Measurements from ENCODE around the gene MPND.
"Not testable (repeated sequence)": the region's sequence is repeated elsewhere in the genome, so short reads cannot be mapped to it uniquely, and the experiment has no call there.

Gene MPND

GRCh38 chr19:4346020-4346383, 2.6 kb downstream of the MPND start:
- DNase-seq (ENCODE audit: low spot score) (no peak), FAIRE-seq (no peak)

GRCh38 chr19:4347521-4347920, 4.2 kb downstream of the MPND start:
- no peak for FAIRE-seq
- no peak for DNase-seq (ENCODE audit: low spot score)

- DNase-seq (ENCODE audit: low spot score); FAIRE-seq: not testable (repeated sequence)
These were observed 5.9 kb downstream of the MPND start for GRCh38 chr19:4349225-4349624.

GRCh38 chr19:4350111-4350510, 6.7 kb downstream of the MPND start:
- DNase-seq (ENCODE audit: low spot score) (no peak), FAIRE-seq (no peak)

GRCh38 chr19:4350726-4351125, 7.4 kb downstream of the MPND start:
- FAIRE-seq: no peak

GRCh38 chr19:4352701-4353121, 9.3 kb downstream of the MPND start:
- DNase-seq (ENCODE audit: low spot score) (peak; percentile 44), FAIRE-seq (no peak)

More at GRCh38 chr19:4350726-4351125, 7.4 kb downstream of the MPND start:
- DNase-seq (ENCODE audit: low spot score): no peak

- DNase-seq (ENCODE audit: low spot score): no peak
- FAIRE-seq: no peak
These were observed 10.9 kb downstream of the MPND start for GRCh38 chr19:4354282-4354681.

GRCh38 chr19:4354897-4355296, 11.5 kb downstream of the MPND start:
- no peak for DNase-seq (ENCODE audit: low spot score)
- no peak for FAIRE-seq

GRCh38 chr19:4357095-4357797, 13.9 kb downstream of the MPND start:
- FAIRE-seq (no peak), DNase-seq (ENCODE audit: low spot score) (no peak)

GRCh38 chr19:4357921-4358326, 14.6 kb downstream of the MPND start:
- DNase-seq (ENCODE audit: low spot score) (no peak), FAIRE-seq (no peak)

GRCh38 chr19:4358709-4359626, 15.6 kb downstream of the MPND start:
- FAIRE-seq: no peak
- no peak for DNase-seq (ENCODE audit: low spot score)

GRCh38 chr19:4359627-4360000, 16.3 kb downstream of the MPND start:
- FAIRE-seq: no peak

GRCh38 chr19:4360081-4360569, 16.8 kb downstream of the MPND start:
- DNase-seq (ENCODE audit: low spot score): no peak
- no peak for FAIRE-seq

More at GRCh38 chr19:4359627-4360000, 16.3 kb downstream of the MPND start:
- DNase-seq (ENCODE audit: low spot score): no peak

GRCh38 chr19:4360641-4361151, 17.3 kb downstream of the MPND start:
- FAIRE-seq: no peak
- no peak for DNase-seq (ENCODE audit: low spot score)

GRCh38 chr19:4361152-4362046, 18.0 kb downstream of the MPND start:
- DNase-seq (ENCODE audit: low spot score): no peak
- no peak for FAIRE-seq

GRCh38 chr19:4362101-4362828, 18.9 kb downstream of the MPND start:
- DNase-seq (ENCODE audit: low spot score): no peak
- FAIRE-seq: no peak

- FAIRE-seq (no peak), DNase-seq (ENCODE audit: low spot score) (no peak)
These were observed 19.6 kb downstream of the MPND start for GRCh38 chr19:4362831-4363545.

GRCh38 chr19:4363571-4364304, 20.4 kb downstream of the MPND start:
- FAIRE-seq (no peak), DNase-seq (ENCODE audit: low spot score) (no peak)

GRCh38 chr19:4365341-4365740, 22.0 kb downstream of the MPND start:
- no peak for DNase-seq (ENCODE audit: low spot score)

More at GRCh38 chr19:4365341-4365740, 22.0 kb downstream of the MPND start:
- no peak for FAIRE-seq
